Daoy (cell line): Measurements from ENCODE around the gene PPM1L. TPM values are rescaled to one million over a fixed set of nuclear protein-coding genes. Genes with fewer than 3 reads are reported as not detected.
A peak's percentile ranks its signal among the peaks of the same experiment; 100 is the strongest.

Experiments
- DNase-seq: peaks from one replicate; pipeline ENCODE4 v3.0.0-alpha.2; 2015; ENCODE audit warnings: low read depth
- total RNA-seq: library from RNA; depleted of rRNA; stranded (reverse); fragments of >200 nt; shearing (Covaris generic); gene quantifications from 2 replicates; pipeline ENCODE4 v1.2.3, GENCODE V29; 2014; rRNA removed

PPM1L gene
- total RNA-seq, 1 experiment from 2014 or later: 6.8 TPM

DNA sequence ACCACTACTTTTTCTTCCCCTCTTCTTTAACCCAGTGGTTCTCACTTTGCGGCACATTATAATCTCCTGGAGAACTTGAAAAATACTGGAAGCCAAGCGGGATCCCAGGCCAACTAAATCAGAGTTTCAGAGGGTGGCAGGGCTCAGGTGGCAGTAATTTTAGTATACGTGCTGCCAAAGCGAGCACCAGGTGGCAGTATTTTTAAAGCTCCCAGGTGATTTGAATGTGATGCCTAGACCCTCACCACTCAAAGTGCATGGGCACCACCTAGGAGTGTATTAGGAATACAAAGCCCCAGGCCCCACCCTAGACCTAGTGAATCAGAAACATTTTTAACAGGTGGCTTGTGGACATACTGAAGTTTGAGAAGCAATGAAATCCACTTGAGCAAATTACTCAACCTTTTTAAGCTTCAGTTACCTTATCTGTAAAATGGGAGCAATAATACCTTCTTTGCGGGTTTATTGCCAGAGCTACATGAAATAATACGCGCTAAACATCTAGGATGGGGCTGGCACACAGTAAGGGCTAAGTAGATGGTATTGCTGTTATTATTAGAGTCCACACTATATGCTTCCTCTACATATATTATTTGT, 340.8 kb downstream of the PPM1L start:
- DNase-seq: no peak

DNA sequence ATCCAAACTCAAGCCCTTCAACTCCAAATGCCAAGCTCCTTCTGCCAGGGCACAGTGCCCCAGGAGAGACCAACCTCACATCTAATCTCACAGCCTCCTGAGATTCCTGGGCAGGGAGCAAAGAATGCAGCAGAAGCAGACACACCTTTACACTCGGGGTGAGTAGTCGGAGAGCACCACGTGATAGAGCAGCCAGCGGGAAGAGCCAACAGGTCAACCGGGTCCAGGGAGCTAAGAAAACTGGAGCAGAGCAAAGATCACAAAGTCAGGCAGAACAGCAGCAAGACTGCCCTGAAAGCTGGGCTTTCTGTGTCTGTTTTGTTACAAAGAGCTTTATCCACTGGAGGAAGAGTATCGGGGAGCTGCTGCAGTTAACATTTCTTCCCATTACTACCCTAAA, 345.0 kb downstream of the PPM1L start:
- no peak for DNase-seq

DNA sequence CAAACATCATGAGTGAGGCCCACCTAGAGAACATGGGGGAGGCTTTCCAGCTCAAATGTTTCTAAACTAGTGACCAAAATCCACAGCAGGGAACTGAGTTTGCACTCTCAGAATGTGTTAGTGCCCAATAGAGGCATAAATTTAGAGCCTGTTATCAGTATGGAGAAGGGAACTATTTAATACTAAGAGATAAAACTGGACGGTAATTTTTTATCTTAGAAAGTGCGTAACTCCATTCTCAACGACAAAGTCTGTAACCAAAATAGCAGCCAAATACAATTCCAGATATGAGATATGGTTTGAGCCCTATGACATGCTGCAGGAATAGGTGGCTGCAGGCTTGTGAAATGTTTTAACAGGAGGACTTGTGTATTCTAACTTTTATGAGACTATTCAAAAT, 345.6 kb downstream of the PPM1L start:
- DNase-seq: no peak

DNA sequence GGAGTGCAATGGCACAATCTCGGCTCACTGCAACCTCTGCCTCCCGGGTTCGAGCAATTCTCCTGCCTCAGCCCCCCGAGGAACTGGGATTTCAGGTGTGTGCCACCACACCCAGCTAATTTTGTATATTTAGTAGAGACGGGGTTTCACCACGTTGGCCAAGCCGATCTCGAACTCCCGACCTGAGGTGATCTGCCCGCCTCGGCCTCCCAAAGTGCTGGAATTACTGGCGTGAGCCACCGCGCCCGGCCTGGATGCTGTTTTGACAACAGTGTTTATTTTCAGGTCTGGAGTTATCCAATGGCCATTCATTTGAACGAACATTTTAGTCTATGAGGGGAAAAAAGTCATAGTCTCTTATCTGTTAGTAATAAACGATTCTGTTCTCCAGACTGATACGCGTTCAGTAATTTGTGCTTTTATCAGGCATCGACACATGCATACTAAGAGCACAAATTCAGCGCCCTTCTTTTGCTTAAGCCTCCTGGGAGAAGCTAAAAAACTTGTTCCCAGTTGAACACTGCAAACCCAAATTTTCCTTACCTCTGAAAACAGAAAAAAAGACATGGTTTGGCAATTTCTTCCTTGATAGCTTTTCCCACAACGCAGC, 347.9 kb downstream of the PPM1L start:
- no peak for DNase-seq

DNA sequence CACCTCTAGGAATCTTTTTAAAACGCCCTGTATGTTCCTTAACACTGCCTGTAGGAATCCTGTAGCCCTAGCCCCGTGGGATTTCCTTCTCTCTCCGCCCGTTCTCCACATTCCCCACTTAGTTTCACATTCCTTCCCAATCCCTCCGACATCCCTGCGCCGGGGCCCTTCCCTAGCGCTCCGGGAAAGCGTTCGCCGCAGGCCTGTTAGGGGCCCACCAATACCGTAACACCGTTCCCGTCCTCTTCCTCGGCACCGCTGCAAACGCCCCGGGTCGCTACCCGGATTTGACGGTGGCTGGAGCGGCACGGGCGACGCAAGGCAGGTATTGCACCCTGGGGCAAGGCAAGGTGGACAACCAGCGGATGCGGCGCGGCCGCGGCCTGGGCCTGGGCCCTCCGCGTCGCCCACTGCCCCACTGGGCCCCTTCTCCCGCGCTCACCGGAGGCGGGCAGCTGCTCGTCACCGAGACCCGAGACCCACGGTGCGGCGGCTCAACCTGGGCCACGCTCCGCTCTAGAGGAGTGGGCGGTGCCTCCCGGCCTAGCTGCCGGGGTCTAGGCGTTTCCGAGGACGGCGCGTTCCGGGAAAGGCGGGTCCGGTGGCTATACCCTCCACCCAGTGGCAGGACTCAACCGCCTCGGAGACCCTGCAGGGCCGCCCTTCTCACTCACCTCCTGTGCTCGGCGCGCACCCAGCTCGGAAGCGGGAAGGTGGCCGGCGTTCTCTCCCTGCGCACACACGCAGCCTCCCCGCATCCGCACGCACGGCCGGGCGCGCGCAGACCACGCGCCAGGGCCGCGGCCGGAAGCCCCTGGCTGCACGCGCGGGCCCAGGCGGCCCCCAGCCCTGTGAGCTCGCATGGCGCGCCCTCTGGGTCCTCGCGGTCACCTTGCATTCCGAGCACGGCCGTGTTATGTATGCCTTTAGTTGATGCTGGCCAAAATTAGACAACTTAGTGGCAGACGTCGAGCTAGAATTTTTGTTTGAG, 348.8 kb downstream of the PPM1L start, which contains the start of gene B3GALNT1:
Gene B3GALNT1, minus strand, starts transcription at position 789 of the 991 bp plus-strand sequence. CDS start 18,595 bp downstream, outside the sequence.
- peak; percentile 67 for DNase-seq

DNA sequence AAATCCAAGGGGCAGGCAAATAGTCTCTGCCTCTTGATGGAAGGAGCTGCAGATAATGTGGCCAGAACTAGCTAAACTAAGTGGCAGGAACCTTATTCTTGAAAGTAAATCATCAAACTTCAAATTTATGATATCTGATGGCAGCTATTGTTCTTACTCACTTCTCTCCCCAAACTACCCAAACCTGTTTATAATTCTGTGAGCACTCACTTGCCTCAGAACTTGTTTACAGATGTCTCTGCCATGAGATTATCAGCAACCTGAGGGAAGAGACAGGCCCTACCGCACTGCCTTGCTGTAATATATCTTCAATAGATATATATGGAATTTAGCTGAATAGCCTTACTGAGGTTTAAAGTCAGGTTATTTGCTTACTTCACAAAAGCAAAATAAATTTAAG, 351.3 kb downstream of the PPM1L start:
- DNase-seq: no peak

DNA sequence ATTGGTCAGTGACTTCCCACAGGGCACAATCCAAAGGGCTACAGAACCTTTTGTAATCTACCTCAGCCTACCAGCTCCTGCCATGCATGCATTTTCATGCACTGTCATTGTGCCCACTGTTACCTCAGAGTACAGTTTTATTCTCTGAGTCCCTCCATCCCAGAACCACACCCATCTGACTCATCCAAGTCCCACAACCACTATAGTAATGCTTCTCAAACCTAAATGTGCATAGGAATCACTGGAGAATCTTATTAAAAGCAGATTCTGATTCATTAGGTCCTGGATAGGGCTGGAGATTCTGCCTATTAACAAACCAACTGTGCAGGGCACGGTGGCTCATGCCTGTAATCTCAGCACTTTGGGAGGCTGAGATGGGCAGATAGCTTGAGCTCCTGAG, 352.8 kb downstream of the PPM1L start:
- DNase-seq: peak; percentile 61

DNA sequence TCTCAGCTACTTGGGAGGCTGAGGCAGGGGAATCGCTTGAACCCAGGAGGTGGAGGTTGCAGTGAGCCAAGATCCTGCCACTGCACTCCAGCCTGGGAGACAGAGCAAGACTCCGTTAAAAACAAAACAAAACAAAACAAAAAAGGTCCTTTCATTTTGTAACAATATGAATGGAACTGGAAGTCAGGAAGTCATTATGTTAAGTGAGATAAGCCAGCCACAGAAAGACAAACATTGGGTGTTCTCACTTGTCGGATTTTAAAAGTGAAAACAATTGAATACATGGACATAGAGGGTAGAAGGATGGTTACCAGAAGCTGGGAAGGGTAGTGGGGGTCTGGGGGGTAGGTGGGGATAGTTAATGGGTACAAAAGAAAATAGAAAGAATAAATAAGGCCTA, 361.6 kb downstream of the PPM1L start:
- peak; percentile 21 for DNase-seq

DNA sequence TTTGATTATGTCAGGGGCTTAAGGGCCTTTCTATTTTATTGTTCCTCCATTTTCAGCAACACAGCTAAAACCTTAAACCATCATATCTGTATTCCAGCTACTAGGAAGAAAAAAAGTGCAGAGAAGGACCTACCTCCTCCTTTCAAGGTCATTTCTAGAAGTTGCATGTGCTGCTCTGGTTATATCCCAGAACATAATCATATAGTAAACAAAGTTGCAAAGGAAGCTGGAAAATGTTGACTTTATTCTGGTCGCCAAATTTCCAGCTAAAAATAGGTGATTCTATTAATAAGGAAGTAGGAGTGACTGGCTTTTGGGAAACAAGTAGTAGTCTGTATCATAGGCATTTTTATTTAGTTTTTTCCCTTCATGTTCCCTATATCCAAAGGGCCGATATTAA, 370.5 kb downstream of the PPM1L start:
- no peak for DNase-seq

Other genes starting within 250 kb of the PPM1L start
- 31.2 and 33.3 TPM in 2 replicates for gene KPNA4, start 190.7 kb upstream of the PPM1L start, total RNA-seq
- gene ARL14, start 79.1 kb upstream of the PPM1L start, total RNA-seq: 1.7 and 4.5 TPM in 2 replicates